Fibroblast of villous mesenchyme (primary cell): ENCODE data around the gene C10orf62. TPM values are rescaled to one million over a fixed set of nuclear protein-coding genes. Genes with fewer than 3 reads are reported as not detected.

Experiments used
- DNase-seq: peaks from one replicate; pipeline ENCODE4 v3.0.0-alpha.2; 2010; ENCODE audit warnings: low read depth
- H3K4me3 ChIP-seq: 2 replicates; pipeline ENCODE4 v1.5.1; 2011; ENCODE audit warnings: low read depth, mild to moderate bottlenecking, low read length
- CTCF ChIP-seq: IDR thresholded peaks from 2 replicates; pipeline ENCODE4 v1.5.1; 2012; ENCODE audit warnings: low read depth, mild to moderate bottlenecking, low read length; ENCODE audit not compliant: insufficient read depth
- total RNA-seq: library from RNA; depleted of rRNA; stranded (reverse); fragments of >200 nt; gene quantifications from 2 replicates; pipeline ENCODE4 v1.2.3, GENCODE V29; 2012

C10orf62 gene
- total RNA-seq, 1 donor = not detected

GRCh38 chr10:97618733-97619132 is 29.2 kb downstream of the C10orf62 start:
- no peak for DNase-seq
- no peak for TF ChIP-seq CTCF
- H3K4me3 ChIP-seq = no peak overlapping the region

- no peak overlapping the region for H3K4me3 ChIP-seq
- no peak for TF ChIP-seq CTCF
- no peak for DNase-seq
Observed at GRCh38 chr10:97623277-97623676, 33.8 kb downstream of the C10orf62 start.

GRCh38 chr10:97627731-97628130 is 38.2 kb downstream of the C10orf62 start:
- H3K4me3 ChIP-seq = no peak overlapping the region
- no peak for TF ChIP-seq CTCF
- no peak for DNase-seq

- H3K4me3 ChIP-seq = no peak overlapping the region
- peak; percentile 6 for DNase-seq
- TF ChIP-seq CTCF = no peak
Observed at GRCh38 chr10:97628228-97628627, 38.7 kb downstream of the C10orf62 start.

- no peak for TF ChIP-seq CTCF
- no peak for DNase-seq
- H3K4me3 ChIP-seq = no peak overlapping the region
Observed at GRCh38 chr10:97629289-97629688, 39.8 kb downstream of the C10orf62 start.

- no peak for DNase-seq
- no peak overlapping the region for H3K4me3 ChIP-seq
- TF ChIP-seq CTCF = no peak
Observed at GRCh38 chr10:97631098-97631497, 41.6 kb downstream of the C10orf62 start.

GRCh38 chr10:97632949-97633884 is 43.7 kb downstream of the C10orf62 start, which contains the start of gene MORN4:
Gene MORN4 (minus strand): TSS chr10:97633500. CDS start chr10:97619653, 13,847 bp downstream.
- peak; percentile 90 for DNase-seq
- H3K4me3 ChIP-seq = peak within 1 kb of the TSS; percentile 82
- no peak for TF ChIP-seq CTCF
